ENCODE results near the gene APBB1. TPM values are rescaled to one million over a fixed set of nuclear protein-coding genes. Genes with fewer than 3 reads are reported as not detected.

Gene APBB1
- total RNA-seq, 1 donor from 2014 or later: 45.1 TPM

- no peak for DNase-seq (ENCODE audit: low spot score)
Measured at GRCh38 chr11:6391537-6392134, 27.3 kb downstream of the APBB1 start.

GRCh38 chr11:6390718-6391469 lies 28.0 kb downstream of the APBB1 start:
- no peak for DNase-seq (ENCODE audit: low spot score)

- peak; percentile 94 for DNase-seq (ENCODE audit: low spot score)
Measured at GRCh38 chr11:6389905-6390717, 28.8 kb downstream of the APBB1 start, which contains the start of gene SMPD1. Gene SMPD1 (plus strand): TSS chr11:6390474. CDS start chr11:6390599, 125 bp downstream.

- no peak for DNase-seq (ENCODE audit: low spot score)
Measured at GRCh38 chr11:6388748-6389147, 30.1 kb downstream of the APBB1 start.

GRCh38 chr11:6387811-6388599 lies 30.9 kb downstream of the APBB1 start:
- peak; percentile 26 for DNase-seq (ENCODE audit: low spot score)

GRCh38 chr11:6385046-6385777 lies 33.7 kb downstream of the APBB1 start:
- DNase-seq (ENCODE audit: low spot score): no peak

GRCh38 chr11:6378640-6378989 lies 40.3 kb downstream of the APBB1 start:
- no peak for DNase-seq (ENCODE audit: low spot score)

- DNase-seq (ENCODE audit: low spot score): no peak
Measured at GRCh38 chr11:6377902-6378639, 40.8 kb downstream of the APBB1 start.

- DNase-seq (ENCODE audit: low spot score): no peak
Measured at GRCh38 chr11:6371825-6372224, 47.1 kb downstream of the APBB1 start.

GRCh38 chr11:6365659-6366058 lies 53.2 kb downstream of the APBB1 start:
- peak; percentile 86 for DNase-seq (ENCODE audit: low spot score)

- DNase-seq (ENCODE audit: low spot score): peak; percentile 82
Measured at GRCh38 chr11:6362873-6363678, 55.8 kb downstream of the APBB1 start.

- no peak for DNase-seq (ENCODE audit: low spot score)
Measured at GRCh38 chr11:6362185-6362872, 56.6 kb downstream of the APBB1 start.

GRCh38 chr11:6360183-6360582 lies 58.7 kb downstream of the APBB1 start:
- no peak for DNase-seq (ENCODE audit: low spot score)

- peak; percentile 25 for DNase-seq (ENCODE audit: low spot score)
Measured at GRCh38 chr11:6357222-6357621, 61.7 kb downstream of the APBB1 start.

- DNase-seq (ENCODE audit: low spot score): no peak
Measured at GRCh38 chr11:6356503-6357055, 62.3 kb downstream of the APBB1 start.

GRCh38 chr11:6354651-6355485 lies 64.0 kb downstream of the APBB1 start:
- no peak for DNase-seq (ENCODE audit: low spot score)

- peak; percentile 22 for DNase-seq (ENCODE audit: low spot score)
Measured at GRCh38 chr11:6353367-6353987, 65.4 kb downstream of the APBB1 start.
